Stimulated activated CD4-positive, alpha-beta T cell treated with anti-CD3 and anti-CD28 coated beads, Interleukin-12 subunit alpha, Interleukin-12 subunit beta, amount 100 ng/mL, for 24 hours (primary cell): Measurements from ENCODE around the gene MAGI2.

ENCODE experiments used
- DNase-seq, 2 experiments: peaks; one replicate each; pipeline ENCODE4 v3.0.0-alpha.2; 2020; ENCODE audit warnings: low read depth in 2 of 2

MAGI2 gene

GRCh38 chr7:79302293-79302692 lies 151.2 kb downstream of the MAGI2 start:
- no peak for DNase-seq

GRCh38 chr7:79301419-79301818 lies 152.0 kb downstream of the MAGI2 start:
- DNase-seq: no peak

- DNase-seq: no peak
Observed at GRCh38 chr7:79300573-79300972, 152.9 kb downstream of the MAGI2 start.

GRCh38 chr7:79298145-79298760 lies 155.2 kb downstream of the MAGI2 start:
- no peak for DNase-seq

GRCh38 chr7:79296553-79297320 lies 156.7 kb downstream of the MAGI2 start:
- no peak for DNase-seq

- DNase-seq: no peak
Observed at GRCh38 chr7:79293655-79294142, 159.8 kb downstream of the MAGI2 start.

GRCh38 chr7:79292834-79293233 lies 160.6 kb downstream of the MAGI2 start:
- no peak for DNase-seq

- DNase-seq: no peak
Observed at GRCh38 chr7:79291498-79291865, 162.0 kb downstream of the MAGI2 start.

- no peak for DNase-seq
Observed at GRCh38 chr7:79290841-79291497, 162.5 kb downstream of the MAGI2 start.

GRCh38 chr7:79290398-79290797 lies 163.1 kb downstream of the MAGI2 start:
- DNase-seq: no peak

GRCh38 chr7:79288655-79289054 lies 164.8 kb downstream of the MAGI2 start:
- DNase-seq: no peak

GRCh38 chr7:79287981-79288380 lies 165.5 kb downstream of the MAGI2 start:
- DNase-seq: no peak

GRCh38 chr7:79286181-79286580 lies 167.3 kb downstream of the MAGI2 start:
- no peak for DNase-seq

GRCh38 chr7:79285756-79286155 lies 167.7 kb downstream of the MAGI2 start:
- DNase-seq: no peak

GRCh38 chr7:79284211-79284610 lies 169.3 kb downstream of the MAGI2 start:
- no peak for DNase-seq

GRCh38 chr7:79282882-79283602 lies 170.4 kb downstream of the MAGI2 start:
- DNase-seq: no peak

- no peak for DNase-seq
Observed at GRCh38 chr7:79282070-79282694, 171.3 kb downstream of the MAGI2 start.

- no peak for DNase-seq
Observed at GRCh38 chr7:79281426-79281825, 172.0 kb downstream of the MAGI2 start.

- DNase-seq: no peak
Observed at GRCh38 chr7:79272938-79273337, 180.5 kb downstream of the MAGI2 start.

- no peak for DNase-seq
Observed at GRCh38 chr7:79272066-79272669, 181.3 kb downstream of the MAGI2 start.

- DNase-seq: no peak
Observed at GRCh38 chr7:79268730-79269129, 184.7 kb downstream of the MAGI2 start.
